Panc1 (cell line): Measurements from ENCODE around the gene AMIGO2. TPM values are rescaled to one million over a fixed set of nuclear protein-coding genes. Genes with fewer than 3 reads are reported as not detected.

ENCODE experiments used
- ATAC-seq: fragments of 200-7000 bp; cut with Tn5 transposase; 2 replicates; pipeline ENCODE4 v1.9.1; 2020; ENCODE audit warnings: mild to moderate bottlenecking, moderate library complexity
- BruUV-seq: library from RNA; stranded (reverse); fragments of 400-500 nt; replicated peaks from 2 replicates; lab custom pipeline; 2021; lab: Mats Ljungman, UMichigan
- CTCF ChIA-PET: fragments of 300-600 bp; sonication (Branson Sonifier 250); formaldehyde crosslinking; loops from one replicate; lab custom pipeline; 2022; ENCODE audit warnings: antibody characterized with exemption; lab: Charles Lee
- POLR2A ChIA-PET: fragments of 300-600 bp; sonication (Branson Sonifier 250); formaldehyde crosslinking; loops from one replicate; lab custom pipeline; 2022; ENCODE audit warnings: antibody characterized with exemption; lab: Charles Lee
- DNase-seq: peaks from one replicate; pipeline ENCODE4 v3.0.0-alpha.2; 2010; ENCODE audit warnings: low read depth, low spot score
- H3K27ac ChIP-seq: 2 replicates; pipeline ENCODE4 v1.5.1; 2011; ENCODE audit warnings: mild to moderate bottlenecking, low read length, inconsistent platforms
- H3K27me3 ChIP-seq: fragments of 200-500 bp; sonication (Bioruptor generic); 2 replicates; pipeline ENCODE4 v1.6.0; 2014; ENCODE audit warnings: low read length, inconsistent platforms; ENCODE audit not compliant: control insufficient read depth, insufficient read depth
- H3K36me3 ChIP-seq: fragments of 200-500 bp; sonication (Bioruptor generic); 2 replicates; pipeline ENCODE4 v1.5.1; 2014; ENCODE audit warnings: inconsistent platforms, mild to moderate bottlenecking, low read length, moderate library complexity; ENCODE audit not compliant: control insufficient read depth, insufficient read depth
- H3K4me1 ChIP-seq: 2 replicates; pipeline ENCODE4 v1.5.1; 2011; ENCODE audit warnings: inconsistent platforms, mild to moderate bottlenecking, low read length, moderate library complexity; ENCODE audit not compliant: control insufficient read depth, insufficient read depth
- H3K4me3 ChIP-seq, 2 experiments: 2 replicates each; pipeline ENCODE4 v1.5.1; 2011 to 2012; ENCODE audit warnings: low read depth in 2 of 2, low read length in 2 of 2, mild to moderate bottlenecking in 2 of 2, inconsistent platforms in 1 of 2, moderate library complexity in 1 of 2
- H3K9me3 ChIP-seq: fragments of 200-500 bp; sonication (Bioruptor generic); 2 replicates; pipeline ENCODE4 v1.5.1; 2014; ENCODE audit warnings: low read depth, mild to moderate bottlenecking, inconsistent platforms, low read length, moderate library complexity; ENCODE audit not compliant: control insufficient read depth, insufficient read depth
- POLR2AphosphoS5 ChIP-seq: IDR thresholded peaks from 2 replicates; pipeline ENCODE4 v1.6.1; 2012; ENCODE audit warnings: mild to moderate bottlenecking, low read depth, low read length, moderate library complexity
- SIN3A ChIP-seq: IDR thresholded peaks from 2 replicates; pipeline ENCODE4 v1.6.1; 2012; ENCODE audit warnings: low read depth, mild to moderate bottlenecking, low read length, moderate library complexity, borderline replicate concordance; ENCODE audit not compliant: insufficient read depth
- TCF7L2 ChIP-seq: IDR thresholded peaks from 2 replicates; pipeline ENCODE4 v1.6.1; 2011; ENCODE audit warnings: mild to moderate bottlenecking, low read depth, low read length, inconsistent platforms
- in situ Hi-C: cut with HindIII; loops from 2 replicates; pipeline ENCODE4 v1.10.0; 2016; ENCODE audit warnings: low sequenced_read_pairs, low pct_unique_long_range_greater_than_20kb
- intact Hi-C: fragments of 100-400 bp; cut with micrococcal nuclease; formaldehyde crosslinking; loops from one replicate; pipeline ENCODE4 v1.10.0; 2022; ENCODE audit not compliant: unreplicated experiment
- total RNA-seq: library from RNA; stranded (reverse); gene quantifications from one replicate; pipeline ENCODE4 v1.2.1, GENCODE V29; 2021; ENCODE audit not compliant: unreplicated experiment
- TF ChIP-seq, protein P1 (sequence below): fragments of 450-650 bp; IDR thresholded peaks from 2 replicates; pipeline ENCODE4 v1.5.1; 2017; ENCODE audit warnings: mild to moderate bottlenecking
- TF ChIP-seq, protein P2 (sequence below), 2 experiments: IDR thresholded peaks; 2 replicates each; pipeline ENCODE4 v1.6.1; 2011 to 2012; ENCODE audit warnings: low read depth in 2 of 2, control low read depth in 1 of 2, low read length in 1 of 2, mild to moderate bottlenecking in 1 of 2, moderate library complexity in 1 of 2; ENCODE audit not compliant: insufficient read depth in 1 of 2

AMIGO2 gene
- total RNA-seq, 1 experiment from 2014 or later: 21.8 TPM

DNA sequence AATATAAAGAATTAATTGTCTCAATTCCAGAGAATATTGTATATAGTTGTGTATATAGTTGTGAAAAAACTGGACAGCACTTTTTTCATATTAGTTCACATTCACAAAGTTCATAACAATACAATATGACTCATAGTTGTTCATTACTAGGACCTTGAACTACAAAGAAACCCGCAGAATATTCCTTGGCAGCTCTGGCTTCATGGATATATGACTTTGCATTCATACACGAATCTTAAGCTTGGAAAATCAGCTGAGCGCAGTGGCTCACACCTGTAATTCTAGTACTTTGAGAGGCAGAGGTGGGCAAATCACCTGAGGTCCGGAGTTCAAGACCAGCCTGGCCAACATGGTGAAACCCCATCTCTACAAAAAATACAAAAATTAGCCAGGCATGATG, 38.4 kb downstream of the AMIGO2 start:
- TF ChIP-seq TCF7L2: no peak
- no peak for TF ChIP-seq SIN3A
- TF ChIP-seq POLR2AphosphoS5: no peak
- TF ChIP-seq, protein P1, sequence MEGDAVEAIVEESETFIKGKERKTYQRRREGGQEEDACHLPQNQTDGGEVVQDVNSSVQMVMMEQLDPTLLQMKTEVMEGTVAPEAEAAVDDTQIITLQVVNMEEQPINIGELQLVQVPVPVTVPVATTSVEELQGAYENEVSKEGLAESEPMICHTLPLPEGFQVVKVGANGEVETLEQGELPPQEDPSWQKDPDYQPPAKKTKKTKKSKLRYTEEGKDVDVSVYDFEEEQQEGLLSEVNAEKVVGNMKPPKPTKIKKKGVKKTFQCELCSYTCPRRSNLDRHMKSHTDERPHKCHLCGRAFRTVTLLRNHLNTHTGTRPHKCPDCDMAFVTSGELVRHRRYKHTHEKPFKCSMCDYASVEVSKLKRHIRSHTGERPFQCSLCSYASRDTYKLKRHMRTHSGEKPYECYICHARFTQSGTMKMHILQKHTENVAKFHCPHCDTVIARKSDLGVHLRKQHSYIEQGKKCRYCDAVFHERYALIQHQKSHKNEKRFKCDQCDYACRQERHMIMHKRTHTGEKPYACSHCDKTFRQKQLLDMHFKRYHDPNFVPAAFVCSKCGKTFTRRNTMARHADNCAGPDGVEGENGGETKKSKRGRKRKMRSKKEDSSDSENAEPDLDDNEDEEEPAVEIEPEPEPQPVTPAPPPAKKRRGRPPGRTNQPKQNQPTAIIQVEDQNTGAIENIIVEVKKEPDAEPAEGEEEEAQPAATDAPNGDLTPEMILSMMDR: no peak
- TF ChIP-seq, protein P2, sequence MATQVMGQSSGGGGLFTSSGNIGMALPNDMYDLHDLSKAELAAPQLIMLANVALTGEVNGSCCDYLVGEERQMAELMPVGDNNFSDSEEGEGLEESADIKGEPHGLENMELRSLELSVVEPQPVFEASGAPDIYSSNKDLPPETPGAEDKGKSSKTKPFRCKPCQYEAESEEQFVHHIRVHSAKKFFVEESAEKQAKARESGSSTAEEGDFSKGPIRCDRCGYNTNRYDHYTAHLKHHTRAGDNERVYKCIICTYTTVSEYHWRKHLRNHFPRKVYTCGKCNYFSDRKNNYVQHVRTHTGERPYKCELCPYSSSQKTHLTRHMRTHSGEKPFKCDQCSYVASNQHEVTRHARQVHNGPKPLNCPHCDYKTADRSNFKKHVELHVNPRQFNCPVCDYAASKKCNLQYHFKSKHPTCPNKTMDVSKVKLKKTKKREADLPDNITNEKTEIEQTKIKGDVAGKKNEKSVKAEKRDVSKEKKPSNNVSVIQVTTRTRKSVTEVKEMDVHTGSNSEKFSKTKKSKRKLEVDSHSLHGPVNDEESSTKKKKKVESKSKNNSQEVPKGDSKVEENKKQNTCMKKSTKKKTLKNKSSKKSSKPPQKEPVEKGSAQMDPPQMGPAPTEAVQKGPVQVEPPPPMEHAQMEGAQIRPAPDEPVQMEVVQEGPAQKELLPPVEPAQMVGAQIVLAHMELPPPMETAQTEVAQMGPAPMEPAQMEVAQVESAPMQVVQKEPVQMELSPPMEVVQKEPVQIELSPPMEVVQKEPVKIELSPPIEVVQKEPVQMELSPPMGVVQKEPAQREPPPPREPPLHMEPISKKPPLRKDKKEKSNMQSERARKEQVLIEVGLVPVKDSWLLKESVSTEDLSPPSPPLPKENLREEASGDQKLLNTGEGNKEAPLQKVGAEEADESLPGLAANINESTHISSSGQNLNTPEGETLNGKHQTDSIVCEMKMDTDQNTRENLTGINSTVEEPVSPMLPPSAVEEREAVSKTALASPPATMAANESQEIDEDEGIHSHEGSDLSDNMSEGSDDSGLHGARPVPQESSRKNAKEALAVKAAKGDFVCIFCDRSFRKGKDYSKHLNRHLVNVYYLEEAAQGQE (IDR thresholded peaks at IDR 0.05; ENCODE audit: insufficient read depth in 1 of 2, low read depth in 2 of 2, low read length in 1 of 2): no peak
- no peaks in the 10 kb centered on the region for H3K4me1 ChIP-seq
- in situ Hi-C loops: no loop called here
- H3K36me3 ChIP-seq: no peaks in the 10 kb centered on the region; the same call in 1 of the 2 replicates
- no peak overlapping the region for H3K4me3 ChIP-seq
- intact Hi-C loops: no loop called here
- H3K27ac ChIP-seq: no peak overlapping the region
- CTCF ChIA-PET: interaction anchor here (1.6 kb wide), 1 partner anchor 9 kb away, joined by 5 read pairs; no protein-coding TSS in a partner anchor
- no TSS peak for BruUV-seq
- no peak for ATAC-seq
- no peaks in the 10 kb centered on the region for H3K27me3 ChIP-seq
- DNase-seq: no peak
- POLR2A ChIA-PET: no interaction called here
- no peaks in the 10 kb centered on the region for H3K9me3 ChIP-seq

DNA sequence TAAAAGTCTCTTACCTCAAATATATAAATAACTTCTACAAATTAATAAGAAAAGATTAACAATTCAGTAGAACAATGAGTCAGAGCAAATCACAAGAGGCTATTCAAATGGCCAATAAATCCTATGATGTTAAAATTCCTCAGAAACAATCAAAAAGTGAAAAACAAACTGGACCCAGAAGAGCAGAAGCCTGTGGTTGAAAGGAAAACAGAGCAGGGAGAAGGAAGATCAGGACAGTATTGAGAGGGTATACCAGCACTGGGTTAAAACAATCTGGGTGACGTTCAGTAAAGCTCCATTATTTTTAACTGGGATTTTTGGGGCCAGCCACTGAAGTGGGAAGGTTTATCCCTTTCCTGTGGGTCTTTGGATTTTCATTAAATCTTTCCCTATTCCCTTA, 40.0 kb downstream of the AMIGO2 start:
- POLR2A ChIA-PET: no interaction called here
- TF ChIP-seq SIN3A: no peak
- TF ChIP-seq, protein P2 (IDR thresholded peaks at IDR 0.05; ENCODE audit: insufficient read depth in 1 of 2, low read depth in 2 of 2, low read length in 1 of 2): no peak
- TF ChIP-seq POLR2AphosphoS5: no peak
- no peak for TF ChIP-seq TCF7L2
- DNase-seq: no peak
- H3K27ac ChIP-seq: no peak overlapping the region
- in situ Hi-C loops: no loop called here
- intact Hi-C loops: loop anchor here (10.0 kb wide), 1 partner anchor 645 kb away; no protein-coding TSS in a partner anchor
- H3K27me3 ChIP-seq: no peaks in the 10 kb centered on the region
- no peaks in the 10 kb centered on the region; the same call in 1 of the 2 replicates for H3K36me3 ChIP-seq
- CTCF ChIA-PET: no interaction called here
- no TSS peak for BruUV-seq
- ATAC-seq: no peak
- no peaks in the 10 kb centered on the region for H3K4me1 ChIP-seq
- no peak overlapping the region for H3K4me3 ChIP-seq
- no peaks in the 10 kb centered on the region for H3K9me3 ChIP-seq
